ENCODE measurements around the gene MYBPC2. TPM values are rescaled to one million over a fixed set of nuclear protein-coding genes. Genes with fewer than 3 reads are reported as not detected.

Gene MYBPC2
- total RNA-seq, 1 donor from 2014 or later: 0.08 TPM

- no peak for ATAC-seq
- no peak for DNase-seq (ENCODE audit: missing footprints)
- intact Hi-C loops (cut with DNase I): no loop called here
Observed at GRCh38 chr19:50447750-50448149, 15.1 kb downstream of the MYBPC2 start.

GRCh38 chr19:50449236-50449899, 16.7 kb downstream of the MYBPC2 start:
- intact Hi-C loops (cut with DNase I): no loop called here
- DNase-seq (ENCODE audit: missing footprints): no peak
- no peak for ATAC-seq

GRCh38 chr19:50450369-50451222, 17.9 kb downstream of the MYBPC2 start:
- intact Hi-C loops (cut with DNase I): no loop called here
- DNase-seq (ENCODE audit: missing footprints): no peak
- no peak for ATAC-seq

- DNase-seq (ENCODE audit: missing footprints): no peak
- intact Hi-C loops (cut with DNase I): no loop called here
- no peak for ATAC-seq
Observed at GRCh38 chr19:50451223-50451534, 18.5 kb downstream of the MYBPC2 start.

GRCh38 chr19:50453243-50453642, 20.6 kb downstream of the MYBPC2 start:
- no peak for DNase-seq (ENCODE audit: missing footprints)
- no peak for ATAC-seq
- intact Hi-C loops (cut with DNase I): no loop called here

GRCh38 chr19:50455992-50456391, 23.3 kb downstream of the MYBPC2 start:
- DNase-seq (ENCODE audit: missing footprints): no peak
- ATAC-seq: no peak
- intact Hi-C loops (cut with DNase I): no loop called here

- intact Hi-C loops (cut with DNase I): no loop called here
- ATAC-seq: no peak
Observed at GRCh38 chr19:50457300-50457699, 24.6 kb downstream of the MYBPC2 start.

GRCh38 chr19:50458396-50459066, 25.8 kb downstream of the MYBPC2 start:
- intact Hi-C loops (cut with DNase I): no loop called here
- ATAC-seq (no peak), DNase-seq (ENCODE audit: missing footprints) (no peak)

More at GRCh38 chr19:50457300-50457699, 24.6 kb downstream of the MYBPC2 start:
- no peak for DNase-seq (ENCODE audit: missing footprints)

GRCh38 chr19:50459067-50459456, 26.4 kb downstream of the MYBPC2 start:
- DNase-seq (ENCODE audit: missing footprints) (no peak), ATAC-seq (no peak)
- intact Hi-C loops (cut with DNase I): no loop called here

- DNase-seq (ENCODE audit: missing footprints) (no peak), ATAC-seq (no peak)
- intact Hi-C loops (cut with DNase I): no loop called here
Observed at GRCh38 chr19:50459638-50460037, 26.9 kb downstream of the MYBPC2 start.

- intact Hi-C loops (cut with DNase I): no loop called here
- no peak for DNase-seq (ENCODE audit: missing footprints)
- ATAC-seq: no peak
Observed at GRCh38 chr19:50460161-50460765, 27.6 kb downstream of the MYBPC2 start.

- DNase-seq (ENCODE audit: missing footprints) (no peak), ATAC-seq (peak; percentile 80)
- intact Hi-C loops (cut with DNase I): loop anchor here (1.0 kb wide), 2 partner anchors 93 to 104 kb away; no protein-coding TSS in a partner anchor
Observed at GRCh38 chr19:50461066-50461875, 28.6 kb downstream of the MYBPC2 start.

GRCh38 chr19:50462970-50463369, 30.3 kb downstream of the MYBPC2 start:
- no peak for ATAC-seq
- intact Hi-C loops (cut with DNase I): no loop called here
- DNase-seq (ENCODE audit: missing footprints): no peak

- ATAC-seq: no peak
- DNase-seq (ENCODE audit: missing footprints): no peak
- intact Hi-C loops (cut with DNase I): no loop called here
Observed at GRCh38 chr19:50464348-50464747, 31.7 kb downstream of the MYBPC2 start.

- DNase-seq (ENCODE audit: missing footprints): no peak
- intact Hi-C loops (cut with DNase I): no loop called here
Observed at GRCh38 chr19:50465000-50465399, 32.3 kb downstream of the MYBPC2 start.

GRCh38 chr19:50465986-50466705, 33.5 kb downstream of the MYBPC2 start:
- intact Hi-C loops (cut with DNase I): no loop called here
- ATAC-seq (no peak), DNase-seq (ENCODE audit: missing footprints) (no peak)

More at GRCh38 chr19:50465000-50465399, 32.3 kb downstream of the MYBPC2 start:
- ATAC-seq: no peak

- no peak for DNase-seq (ENCODE audit: missing footprints)
- intact Hi-C loops (cut with DNase I): no loop called here
- no peak for ATAC-seq
Observed at GRCh38 chr19:50466706-50467039, 34.0 kb downstream of the MYBPC2 start.

GRCh38 chr19:50467566-50467965, 34.9 kb downstream of the MYBPC2 start:
- DNase-seq (ENCODE audit: missing footprints): no peak
- intact Hi-C loops (cut with DNase I): no loop called here
- ATAC-seq: no peak

Data from Right ventricle myocardium inferior (tissue), 1 donor.